Measurements from ENCODE around the gene PRXL2A. TPM values are rescaled to one million over a fixed set of nuclear protein-coding genes. Genes with fewer than 3 reads are reported as not detected.

PRXL2A gene
- total RNA-seq, 2 donors from 2014 or later, result 101 to 127 TPM

- Mint-ChIP-seq H3K4me3 (no peak overlapping the region), H3K36me3 (ENCODE audit: low read depth) (no peaks in the 10 kb centered on the region), H3K27me3 (ENCODE audit: insufficient read depth) (peaks cover 4% of the 10 kb centered on the region), H3K4me1 (peaks cover 62% of the 10 kb centered on the region), H3K27ac (no peak overlapping the region), H3K9me3 (no peaks in the 10 kb centered on the region)
- peaks cover 7% of the 10 kb centered on the region for H3K36me3 ChIP-seq (ENCODE audit: control insufficient read depth, insufficient read depth, low read length)
- H3K27ac ChIP-seq (ENCODE audit: low read depth, low read length), result no peak overlapping the region
- H3K4me1 ChIP-seq (ENCODE audit: control insufficient read depth, insufficient read depth, low read length), result peaks cover 21% of the 10 kb centered on the region
- DNase-seq, result no peak
- no peaks in the 10 kb centered on the region for H3K27me3 ChIP-seq (ENCODE audit: control insufficient read depth, insufficient read depth, low read length, poor library complexity, severe bottlenecking)
- no peaks in the 10 kb centered on the region for H3K9me3 ChIP-seq (ENCODE audit: control insufficient read depth, low read length)
- WGBS, 2 experiments (ENCODE audit: insufficient coverage in 1 of 2, insufficient read length in 1 of 2), result 94 to 100% methylated on average over 4 to 5 of the region's 5 CpGs
- TF ChIP-seq CTCF (conservative IDR thresholded peaks at IDR 0.05), result no peak
- H3K9ac ChIP-seq (ENCODE audit: extremely low read depth, low read length, poor library complexity, severe bottlenecking), result no peak overlapping the region
- H3K4me3 ChIP-seq (ENCODE audit: low read length), result peak overlapping the region; percentile 94
Observed at GRCh38 chr10:80410578-80411145, 2.3 kb downstream of the PRXL2A start.

GRCh38 chr10:80411267-80411668, 2.9 kb downstream of the PRXL2A start:
- H3K36me3 ChIP-seq (ENCODE audit: control insufficient read depth, insufficient read depth, low read length), result peaks cover 7% of the 10 kb centered on the region
- Mint-ChIP-seq H3K27me3 (ENCODE audit: insufficient read depth) (peaks cover 4% of the 10 kb centered on the region), H3K4me3 (no peak overlapping the region), H3K27ac (no peak overlapping the region), H3K4me1 (peaks cover 67% of the 10 kb centered on the region), H3K36me3 (ENCODE audit: low read depth) (no peaks in the 10 kb centered on the region), H3K9me3 (no peaks in the 10 kb centered on the region)
- WGBS, 2 experiments (ENCODE audit: insufficient coverage in 1 of 2, insufficient read length in 1 of 2), result 97 to 100% methylated on average over 2 of the region's 2 CpGs
- H3K27me3 ChIP-seq (ENCODE audit: control insufficient read depth, insufficient read depth, low read length, poor library complexity, severe bottlenecking), result no peaks in the 10 kb centered on the region
- H3K4me3 ChIP-seq (ENCODE audit: low read length), result no peak overlapping the region
- H3K9ac ChIP-seq (ENCODE audit: extremely low read depth, low read length, poor library complexity, severe bottlenecking), result no peak overlapping the region
- TF ChIP-seq CTCF (conservative IDR thresholded peaks at IDR 0.05), result no peak
- H3K4me1 ChIP-seq (ENCODE audit: control insufficient read depth, insufficient read depth, low read length), result peaks cover 24% of the 10 kb centered on the region
- H3K9me3 ChIP-seq (ENCODE audit: control insufficient read depth, low read length), result no peaks in the 10 kb centered on the region
- DNase-seq, result no peak
- no peak overlapping the region for H3K27ac ChIP-seq (ENCODE audit: low read depth, low read length)

GRCh38 chr10:80411681-80412220, 3.4 kb downstream of the PRXL2A start:
- Mint-ChIP-seq H3K4me3 (no peak overlapping the region), H3K27ac (no peak overlapping the region)

More at GRCh38 chr10:80411681-80412220, 3.4 kb downstream of the PRXL2A start:
- Histone ChIP-seq H3K4me1 (ENCODE audit: control insufficient read depth, insufficient read depth, low read length) (peaks cover 29% of the 10 kb centered on the region), H3K9ac (ENCODE audit: extremely low read depth, low read length, poor library complexity, severe bottlenecking) (no peak overlapping the region), H3K27me3 (ENCODE audit: control insufficient read depth, insufficient read depth, low read length, poor library complexity, severe bottlenecking) (no peaks in the 10 kb centered on the region), H3K36me3 (ENCODE audit: control insufficient read depth, insufficient read depth, low read length) (peaks cover 7% of the 10 kb centered on the region), H3K9me3 (ENCODE audit: control insufficient read depth, low read length) (no peaks in the 10 kb centered on the region), H3K27ac (ENCODE audit: low read depth, low read length) (no peak overlapping the region), H3K4me3 (ENCODE audit: low read length) (no peak overlapping the region)
- no peaks in the 10 kb centered on the region for H3K36me3 Mint-ChIP-seq (ENCODE audit: low read depth)
- H3K4me1 Mint-ChIP-seq, result peaks cover 72% of the 10 kb centered on the region
- DNase-seq, result no peak
- H3K27me3 Mint-ChIP-seq (ENCODE audit: insufficient read depth), result peaks cover 4% of the 10 kb centered on the region
- no peaks in the 10 kb centered on the region for H3K9me3 Mint-ChIP-seq
- 85% methylated on average over 1 of the region's 1 CpG; no CpG with 5 or more reads in 1 of the 2 experiments for WGBS, 2 experiments (ENCODE audit: insufficient coverage in 1 of 2, insufficient read length in 1 of 2)
- no peak for TF ChIP-seq CTCF (conservative IDR thresholded peaks at IDR 0.05)
